ENCODE measurements around the gene ARFGAP1.

The ARFGAP1 gene

DNA sequence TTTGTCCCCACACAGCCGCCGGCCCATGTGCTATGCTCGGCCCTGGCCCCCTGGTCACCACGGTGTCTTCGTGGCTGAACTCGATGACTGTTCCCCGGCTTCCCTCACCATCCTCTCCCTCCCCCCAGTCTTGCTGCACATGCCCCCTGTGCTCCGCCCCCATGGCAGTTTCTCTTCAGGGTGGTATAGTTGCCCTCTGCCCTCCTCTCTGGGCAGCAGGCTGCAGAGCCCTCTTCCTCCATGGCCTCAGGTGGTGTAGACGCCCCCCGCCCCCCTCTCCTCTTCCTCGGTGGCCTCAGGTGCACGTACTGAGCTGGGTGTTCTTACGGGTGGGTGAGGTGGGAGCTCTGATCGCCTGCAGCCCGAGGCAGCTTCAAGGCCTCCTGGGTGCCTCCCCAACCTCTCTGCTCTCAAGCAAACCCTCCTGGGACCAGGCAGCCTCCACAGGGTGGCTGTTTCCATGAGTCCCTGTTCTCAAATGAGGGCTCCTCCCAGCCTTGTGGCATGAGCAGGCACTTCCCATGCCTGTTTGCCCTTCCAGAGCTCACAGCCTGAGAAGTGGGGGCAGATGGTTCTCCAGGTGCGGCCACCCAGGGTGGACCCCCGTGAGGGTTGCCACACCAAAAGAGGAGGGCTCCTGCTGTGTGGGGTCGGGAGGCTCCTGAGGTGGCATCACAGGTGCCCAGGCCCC lies 45.1 kb downstream of the ARFGAP1 start:
- TF ChIP-seq ESRRG (CRISPR knock-in tag; IDR thresholded peaks at IDR 0.05) (no peak), ZNF8 (CRISPR knock-in tag; IDR thresholded peaks at IDR 0.05) (no peak), ZFP30 (CRISPR knock-in tag; IDR thresholded peaks at IDR 0.05) (no peak), ISL1 (CRISPR knock-in tag; IDR thresholded peaks at IDR 0.05) (no peak), PPARA (CRISPR knock-in tag; IDR thresholded peaks at IDR 0.05; ENCODE audit: borderline replicate concordance) (no peak), ARNTL (CRISPR knock-in tag; IDR thresholded peaks at IDR 0.05; ENCODE audit: borderline replicate concordance, low read depth) (no peak), GLIS3 (CRISPR knock-in tag; IDR thresholded peaks at IDR 0.05) (no peak), TCF4 (CRISPR knock-in tag; IDR thresholded peaks at IDR 0.05; ENCODE audit: borderline replicate concordance) (no peak), CSDC2 (CRISPR knock-in tag; IDR thresholded peaks at IDR 0.05) (no peak), TOX (CRISPR knock-in tag; IDR thresholded peaks at IDR 0.05; ENCODE audit: borderline replicate concordance) (no peak), BACH2 (CRISPR knock-in tag; IDR thresholded peaks at IDR 0.05; ENCODE audit: borderline replicate concordance) (no peak), ZNF565 (CRISPR knock-in tag; conservative IDR thresholded peaks at IDR 0.05; ENCODE audit: low read depth) (no peak), ZFP3 (CRISPR knock-in tag; IDR thresholded peaks at IDR 0.05) (no peak)
- TF ChIP-seq, protein P1, sequence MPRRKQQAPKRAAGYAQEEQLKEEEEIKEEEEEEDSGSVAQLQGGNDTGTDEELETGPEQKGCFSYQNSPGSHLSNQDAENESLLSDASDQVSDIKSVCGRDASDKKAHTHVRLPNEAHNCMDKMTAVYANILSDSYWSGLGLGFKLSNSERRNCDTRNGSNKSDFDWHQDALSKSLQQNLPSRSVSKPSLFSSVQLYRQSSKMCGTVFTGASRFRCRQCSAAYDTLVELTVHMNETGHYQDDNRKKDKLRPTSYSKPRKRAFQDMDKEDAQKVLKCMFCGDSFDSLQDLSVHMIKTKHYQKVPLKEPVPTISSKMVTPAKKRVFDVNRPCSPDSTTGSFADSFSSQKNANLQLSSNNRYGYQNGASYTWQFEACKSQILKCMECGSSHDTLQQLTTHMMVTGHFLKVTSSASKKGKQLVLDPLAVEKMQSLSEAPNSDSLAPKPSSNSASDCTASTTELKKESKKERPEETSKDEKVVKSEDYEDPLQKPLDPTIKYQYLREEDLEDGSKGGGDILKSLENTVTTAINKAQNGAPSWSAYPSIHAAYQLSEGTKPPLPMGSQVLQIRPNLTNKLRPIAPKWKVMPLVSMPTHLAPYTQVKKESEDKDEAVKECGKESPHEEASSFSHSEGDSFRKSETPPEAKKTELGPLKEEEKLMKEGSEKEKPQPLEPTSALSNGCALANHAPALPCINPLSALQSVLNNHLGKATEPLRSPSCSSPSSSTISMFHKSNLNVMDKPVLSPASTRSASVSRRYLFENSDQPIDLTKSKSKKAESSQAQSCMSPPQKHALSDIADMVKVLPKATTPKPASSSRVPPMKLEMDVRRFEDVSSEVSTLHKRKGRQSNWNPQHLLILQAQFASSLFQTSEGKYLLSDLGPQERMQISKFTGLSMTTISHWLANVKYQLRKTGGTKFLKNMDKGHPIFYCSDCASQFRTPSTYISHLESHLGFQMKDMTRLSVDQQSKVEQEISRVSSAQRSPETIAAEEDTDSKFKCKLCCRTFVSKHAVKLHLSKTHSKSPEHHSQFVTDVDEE (CRISPR knock-in tag; IDR thresholded peaks at IDR 0.05), result no peak
- TF ChIP-seq, protein P2, sequence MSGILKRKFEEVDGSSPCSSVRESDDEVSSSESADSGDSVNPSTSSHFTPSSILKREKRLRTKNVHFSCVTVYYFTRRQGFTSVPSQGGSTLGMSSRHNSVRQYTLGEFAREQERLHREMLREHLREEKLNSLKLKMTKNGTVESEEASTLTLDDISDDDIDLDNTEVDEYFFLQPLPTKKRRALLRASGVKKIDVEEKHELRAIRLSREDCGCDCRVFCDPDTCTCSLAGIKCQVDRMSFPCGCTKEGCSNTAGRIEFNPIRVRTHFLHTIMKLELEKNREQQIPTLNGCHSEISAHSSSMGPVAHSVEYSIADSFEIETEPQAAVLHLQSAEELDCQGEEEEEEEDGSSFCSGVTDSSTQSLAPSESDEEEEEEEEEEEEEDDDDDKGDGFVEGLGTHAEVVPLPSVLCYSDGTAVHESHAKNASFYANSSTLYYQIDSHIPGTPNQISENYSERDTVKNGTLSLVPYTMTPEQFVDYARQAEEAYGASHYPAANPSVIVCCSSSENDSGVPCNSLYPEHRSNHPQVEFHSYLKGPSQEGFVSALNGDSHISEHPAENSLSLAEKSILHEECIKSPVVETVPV (CRISPR knock-in tag; IDR thresholded peaks at IDR 0.05), result no peak
- TF ChIP-seq, protein P3, sequence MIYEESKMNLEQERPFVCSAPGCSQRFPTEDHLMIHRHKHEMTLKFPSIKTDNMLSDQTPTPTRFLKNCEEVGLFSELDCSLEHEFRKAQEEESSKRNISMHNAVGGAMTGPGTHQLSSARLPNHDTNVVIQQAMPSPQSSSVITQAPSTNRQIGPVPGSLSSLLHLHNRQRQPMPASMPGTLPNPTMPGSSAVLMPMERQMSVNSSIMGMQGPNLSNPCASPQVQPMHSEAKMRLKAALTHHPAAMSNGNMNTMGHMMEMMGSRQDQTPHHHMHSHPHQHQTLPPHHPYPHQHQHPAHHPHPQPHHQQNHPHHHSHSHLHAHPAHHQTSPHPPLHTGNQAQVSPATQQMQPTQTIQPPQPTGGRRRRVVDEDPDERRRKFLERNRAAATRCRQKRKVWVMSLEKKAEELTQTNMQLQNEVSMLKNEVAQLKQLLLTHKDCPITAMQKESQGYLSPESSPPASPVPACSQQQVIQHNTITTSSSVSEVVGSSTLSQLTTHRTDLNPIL (CRISPR knock-in tag; IDR thresholded peaks at IDR 0.05; ENCODE audit: low read depth), result no peak
- TF ChIP-seq, protein P4, sequence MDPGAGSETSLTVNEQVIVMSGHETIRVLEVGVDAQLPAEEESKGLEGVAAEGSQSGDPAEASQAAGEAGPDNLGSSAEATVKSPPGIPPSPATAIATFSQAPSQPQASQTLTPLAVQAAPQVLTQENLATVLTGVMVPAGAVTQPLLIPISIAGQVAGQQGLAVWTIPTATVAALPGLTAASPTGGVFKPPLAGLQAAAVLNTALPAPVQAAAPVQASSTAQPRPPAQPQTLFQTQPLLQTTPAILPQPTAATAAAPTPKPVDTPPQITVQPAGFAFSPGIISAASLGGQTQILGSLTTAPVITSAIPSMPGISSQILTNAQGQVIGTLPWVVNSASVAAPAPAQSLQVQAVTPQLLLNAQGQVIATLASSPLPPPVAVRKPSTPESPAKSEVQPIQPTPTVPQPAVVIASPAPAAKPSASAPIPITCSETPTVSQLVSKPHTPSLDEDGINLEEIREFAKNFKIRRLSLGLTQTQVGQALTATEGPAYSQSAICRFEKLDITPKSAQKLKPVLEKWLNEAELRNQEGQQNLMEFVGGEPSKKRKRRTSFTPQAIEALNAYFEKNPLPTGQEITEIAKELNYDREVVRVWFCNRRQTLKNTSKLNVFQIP (CRISPR knock-in tag; IDR thresholded peaks at IDR 0.05; ENCODE audit: borderline replicate concordance, low read depth), result no peak
- no peak for ATAC-seq

DNA sequence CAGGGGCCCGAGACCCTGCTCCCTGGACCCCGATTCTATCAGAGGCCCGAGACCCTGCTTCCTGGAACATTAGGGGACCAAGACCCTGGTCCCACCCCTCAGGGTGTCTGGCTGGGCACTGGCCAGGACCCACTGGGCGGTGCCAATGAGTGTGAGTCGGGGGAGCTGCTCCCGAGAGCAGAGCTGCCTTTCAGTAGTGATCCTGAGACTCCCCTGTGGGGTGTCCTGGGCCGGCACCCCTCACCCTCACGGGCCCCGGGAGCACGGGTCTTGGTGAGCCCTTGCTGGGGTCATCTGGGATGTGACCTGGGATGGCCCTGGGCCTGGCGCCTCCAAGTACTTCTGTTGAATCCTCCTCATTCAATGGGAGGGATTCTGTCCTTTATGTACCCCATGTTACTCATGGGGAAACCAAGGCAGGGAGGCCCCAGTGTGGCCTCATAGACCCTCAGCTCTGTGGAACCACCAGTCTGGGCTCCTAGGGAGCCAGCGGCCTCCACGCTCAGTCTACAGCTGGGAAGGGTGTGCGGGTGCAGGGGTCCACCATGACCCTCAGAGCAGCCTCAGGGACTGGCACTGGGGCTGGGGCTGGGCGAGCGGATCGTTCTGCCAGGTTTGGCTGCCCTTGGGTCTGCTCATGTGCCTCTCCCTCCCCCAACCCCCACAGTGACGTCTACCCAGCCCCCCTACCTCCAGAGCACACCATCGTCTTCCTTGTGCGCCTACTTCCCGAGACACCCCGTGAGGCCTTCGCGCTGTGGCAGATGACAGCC lies 46.0 kb downstream of the ARFGAP1 start:
- no peak for ATAC-seq
- no peak for TF ChIP-seq OSR1 (CRISPR knock-in tag; IDR thresholded peaks at IDR 0.05)
- TF ChIP-seq ESRRG (CRISPR knock-in tag; IDR thresholded peaks at IDR 0.05), result no peak
- no peak for TF ChIP-seq RARB (CRISPR knock-in tag; IDR thresholded peaks at IDR 0.05)
- TF ChIP-seq BACH2 (CRISPR knock-in tag; IDR thresholded peaks at IDR 0.05; ENCODE audit: borderline replicate concordance), result no peak
- no peak for TF ChIP-seq PPARA (CRISPR knock-in tag; IDR thresholded peaks at IDR 0.05; ENCODE audit: borderline replicate concordance)
- TF ChIP-seq CSDC2 (CRISPR knock-in tag; IDR thresholded peaks at IDR 0.05), result no peak
- TF ChIP-seq SNAI2 (CRISPR knock-in tag; IDR thresholded peaks at IDR 0.05), result no peak
- TF ChIP-seq ZFP30 (CRISPR knock-in tag; IDR thresholded peaks at IDR 0.05), result no peak
- no peak for TF ChIP-seq ZFP3 (CRISPR knock-in tag; IDR thresholded peaks at IDR 0.05)
- TF ChIP-seq, protein P5, sequence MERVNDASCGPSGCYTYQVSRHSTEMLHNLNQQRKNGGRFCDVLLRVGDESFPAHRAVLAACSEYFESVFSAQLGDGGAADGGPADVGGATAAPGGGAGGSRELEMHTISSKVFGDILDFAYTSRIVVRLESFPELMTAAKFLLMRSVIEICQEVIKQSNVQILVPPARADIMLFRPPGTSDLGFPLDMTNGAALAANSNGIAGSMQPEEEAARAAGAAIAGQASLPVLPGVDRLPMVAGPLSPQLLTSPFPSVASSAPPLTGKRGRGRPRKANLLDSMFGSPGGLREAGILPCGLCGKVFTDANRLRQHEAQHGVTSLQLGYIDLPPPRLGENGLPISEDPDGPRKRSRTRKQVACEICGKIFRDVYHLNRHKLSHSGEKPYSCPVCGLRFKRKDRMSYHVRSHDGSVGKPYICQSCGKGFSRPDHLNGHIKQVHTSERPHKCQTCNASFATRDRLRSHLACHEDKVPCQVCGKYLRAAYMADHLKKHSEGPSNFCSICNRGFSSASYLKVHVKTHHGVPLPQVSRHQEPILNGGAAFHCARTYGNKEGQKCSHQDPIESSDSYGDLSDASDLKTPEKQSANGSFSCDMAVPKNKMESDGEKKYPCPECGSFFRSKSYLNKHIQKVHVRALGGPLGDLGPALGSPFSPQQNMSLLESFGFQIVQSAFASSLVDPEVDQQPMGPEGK (CRISPR knock-in tag; IDR thresholded peaks at IDR 0.05; ENCODE audit: borderline replicate concordance), result no peak
- TF ChIP-seq, protein P1 (CRISPR knock-in tag; IDR thresholded peaks at IDR 0.05), result no peak
- TF ChIP-seq, protein P4 (CRISPR knock-in tag; IDR thresholded peaks at IDR 0.05; ENCODE audit: borderline replicate concordance, low read depth), result no peak
- no peak for TF ChIP-seq ZC3H10 (CRISPR knock-in tag; IDR thresholded peaks at IDR 0.05)
